ENCODE measurements around the gene ZIC2.

DNA sequence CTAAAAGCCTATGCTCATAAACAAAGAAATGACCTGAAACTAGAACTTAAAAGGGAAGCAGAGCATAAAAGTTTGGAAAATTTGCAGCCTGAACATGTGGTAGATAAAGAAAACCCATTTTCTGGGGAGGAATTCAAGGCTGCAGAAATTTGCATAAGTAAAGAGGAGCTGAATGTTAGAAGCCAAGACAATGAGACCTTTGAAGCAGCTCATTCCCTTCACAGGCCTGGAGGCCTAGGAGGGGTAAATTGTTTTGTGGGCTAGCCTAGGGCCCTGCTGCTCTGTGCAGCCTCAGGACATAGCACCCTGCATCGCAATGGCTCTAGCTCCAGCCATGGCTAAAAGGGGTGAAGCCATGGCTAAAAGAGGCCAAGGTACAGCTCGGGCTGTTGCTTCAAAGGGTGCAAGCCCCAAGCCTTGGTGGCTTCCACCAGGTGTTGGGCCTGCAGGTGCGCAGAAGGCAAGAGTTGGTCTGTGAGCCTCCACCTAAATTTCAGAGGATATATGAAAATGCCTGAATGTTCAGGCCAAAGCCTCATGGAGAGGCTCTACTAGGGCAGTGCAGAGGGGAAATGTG, 38.3 kb downstream of the ZIC2 start:
- no peak for TF ChIP-seq POLR2AphosphoS5 (IDR thresholded peaks at IDR 0.05; ENCODE audit: low read depth, low read length)
- TF ChIP-seq, protein P1, sequence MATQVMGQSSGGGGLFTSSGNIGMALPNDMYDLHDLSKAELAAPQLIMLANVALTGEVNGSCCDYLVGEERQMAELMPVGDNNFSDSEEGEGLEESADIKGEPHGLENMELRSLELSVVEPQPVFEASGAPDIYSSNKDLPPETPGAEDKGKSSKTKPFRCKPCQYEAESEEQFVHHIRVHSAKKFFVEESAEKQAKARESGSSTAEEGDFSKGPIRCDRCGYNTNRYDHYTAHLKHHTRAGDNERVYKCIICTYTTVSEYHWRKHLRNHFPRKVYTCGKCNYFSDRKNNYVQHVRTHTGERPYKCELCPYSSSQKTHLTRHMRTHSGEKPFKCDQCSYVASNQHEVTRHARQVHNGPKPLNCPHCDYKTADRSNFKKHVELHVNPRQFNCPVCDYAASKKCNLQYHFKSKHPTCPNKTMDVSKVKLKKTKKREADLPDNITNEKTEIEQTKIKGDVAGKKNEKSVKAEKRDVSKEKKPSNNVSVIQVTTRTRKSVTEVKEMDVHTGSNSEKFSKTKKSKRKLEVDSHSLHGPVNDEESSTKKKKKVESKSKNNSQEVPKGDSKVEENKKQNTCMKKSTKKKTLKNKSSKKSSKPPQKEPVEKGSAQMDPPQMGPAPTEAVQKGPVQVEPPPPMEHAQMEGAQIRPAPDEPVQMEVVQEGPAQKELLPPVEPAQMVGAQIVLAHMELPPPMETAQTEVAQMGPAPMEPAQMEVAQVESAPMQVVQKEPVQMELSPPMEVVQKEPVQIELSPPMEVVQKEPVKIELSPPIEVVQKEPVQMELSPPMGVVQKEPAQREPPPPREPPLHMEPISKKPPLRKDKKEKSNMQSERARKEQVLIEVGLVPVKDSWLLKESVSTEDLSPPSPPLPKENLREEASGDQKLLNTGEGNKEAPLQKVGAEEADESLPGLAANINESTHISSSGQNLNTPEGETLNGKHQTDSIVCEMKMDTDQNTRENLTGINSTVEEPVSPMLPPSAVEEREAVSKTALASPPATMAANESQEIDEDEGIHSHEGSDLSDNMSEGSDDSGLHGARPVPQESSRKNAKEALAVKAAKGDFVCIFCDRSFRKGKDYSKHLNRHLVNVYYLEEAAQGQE (IDR thresholded peaks at IDR 0.05; ENCODE audit: insufficient read depth in 1 of 2, low read depth in 2 of 2, low read length in 2 of 2): no peak

Measured in PFSK-1 (cell line).